ENCODE data around the gene PPIE.

The PPIE gene

GRCh38 chr1:39805385-39805784 is 66.7 kb downstream of the PPIE start:
- no peak for DNase-seq (ENCODE audit: low spot score)

- DNase-seq (ENCODE audit: low spot score): no peak
Measured at GRCh38 chr1:39808784-39809517, 70.3 kb downstream of the PPIE start.

GRCh38 chr1:39812913-39813312 is 74.2 kb downstream of the PPIE start:
- DNase-seq (ENCODE audit: low spot score): no peak
